ENCODE measurements around the gene EEF1AKMT4. TPM values are rescaled to one million over a fixed set of nuclear protein-coding genes. Genes with fewer than 3 reads are reported as not detected.

The EEF1AKMT4 gene
- total RNA-seq, 1 experiment from 2014 or later = 8.1 TPM

DNA sequence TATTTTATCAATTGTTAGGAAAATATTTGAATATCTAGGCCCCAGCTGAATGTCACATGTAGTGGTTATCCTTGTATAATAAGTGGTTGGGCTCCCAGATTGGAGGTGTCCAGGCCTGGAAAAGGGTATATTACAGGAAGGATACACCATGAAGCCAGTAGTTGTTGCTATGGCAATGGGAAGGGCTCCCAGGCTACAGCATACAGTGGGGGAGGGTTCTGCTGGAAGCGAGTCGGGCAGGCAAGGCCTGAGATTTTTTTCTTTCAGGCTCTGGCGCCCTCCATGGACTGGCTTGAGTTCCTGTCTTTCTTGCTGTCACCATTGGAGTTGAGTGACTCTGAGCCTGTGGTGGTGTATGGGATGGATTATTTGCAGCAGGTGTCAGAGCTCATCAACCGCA, 35.2 kb downstream of the EEF1AKMT4 start:
- Histone ChIP-seq H2AFZ (ENCODE audit: low read length) (no peak overlapping the region), H3K56ac (ENCODE audit: insufficient read length, low read depth, low read length) (no peak overlapping the region), H2BK15ac (ENCODE audit: low read depth, low read length) (no peak overlapping the region), H3K27me3 (ENCODE audit: insufficient read depth, low read length) (no peaks in the 10 kb centered on the region), H3K23me2 (ENCODE audit: insufficient read length, low read depth, low read length, poor library complexity, severe bottlenecking) (no peaks in the 10 kb centered on the region), H2BK5ac (ENCODE audit: insufficient read length, low read length) (no peak overlapping the region), H3T11ph (ENCODE audit: low read length) (no peak overlapping the region), H3K4me2 (ENCODE audit: insufficient read depth, insufficient read length, low read length) (no peak overlapping the region), H2AK5ac (ENCODE audit: insufficient read length, low read length) (no peak overlapping the region), H3K27ac (ENCODE audit: insufficient read length, low read depth, low read length) (no peak overlapping the region), H3K18ac (ENCODE audit: insufficient read length, low read depth, low read length) (no peak overlapping the region), H2BK120ac (ENCODE audit: low read depth, low read length, poor library complexity, severe bottlenecking) (no peak overlapping the region), H3K9me3 (ENCODE audit: control insufficient read depth, low read depth, low read length) (no peaks in the 10 kb centered on the region), H4K20me1 (ENCODE audit: control insufficient read depth, insufficient read depth, insufficient read length) (no peaks in the 10 kb centered on the region), H3K4me1 (ENCODE audit: insufficient read depth, low read length) (no peaks in the 10 kb centered on the region), H3K79me1 (ENCODE audit: insufficient read depth, low read depth, low read length, poor library complexity, severe bottlenecking) (no peaks in the 10 kb centered on the region), H4K8ac (replicated peaks; ENCODE audit: insufficient read length, low read depth, low read length) (no peak overlapping the region), H2BK12ac (ENCODE audit: insufficient read length, low read depth, low read length) (no peak overlapping the region), H3K4ac (ENCODE audit: low read depth, low read length) (no peak overlapping the region), H4K5ac (ENCODE audit: insufficient read length, low read depth, low read length) (no peak overlapping the region), H3K14ac (ENCODE audit: insufficient read depth, low read length) (no peak overlapping the region), H4K91ac (ENCODE audit: insufficient read length, low read depth, low read length) (no peak overlapping the region), H3K79me2 (ENCODE audit: insufficient read depth, low read length) (no peaks in the 10 kb centered on the region), H3K9ac (ENCODE audit: extremely low read depth, insufficient read length, low read length) (no peak overlapping the region), H2BK20ac (ENCODE audit: low read depth, low read length, poor library complexity, severe bottlenecking) (no peak overlapping the region), H3K23ac (ENCODE audit: insufficient read length, low read depth, low read length) (no peak overlapping the region)
- Mint-ChIP-seq H3K27me3 (ENCODE audit: low read depth) (peaks cover 12% of the 10 kb centered on the region), H3K27ac (no peak overlapping the region), H3K4me3 (peak overlapping the region in 1 of 2 experiments; percentile 55; a peak in 2 of 5 replicates), H3K4me1 (peaks cover 0 to 5% of the 10 kb centered on the region in 2 experiments; a peak in 1 of 4 replicates), H3K36me3 (ENCODE audit: insufficient read depth in 1 of 3, low read depth in 3 of 3) (no peaks in the 10 kb centered on the region; a peak in 1 of 7 replicates), H3K9me3 (no peaks in the 10 kb centered on the region)
- peak; percentile 88 for DNase-seq
- WGBS (ENCODE audit: extremely low coverage, insufficient read length, low lambda C conversion rate) = no CpG with 5 or more reads among the region's 4 CpGs
- TF ChIP-seq, protein P1, sequence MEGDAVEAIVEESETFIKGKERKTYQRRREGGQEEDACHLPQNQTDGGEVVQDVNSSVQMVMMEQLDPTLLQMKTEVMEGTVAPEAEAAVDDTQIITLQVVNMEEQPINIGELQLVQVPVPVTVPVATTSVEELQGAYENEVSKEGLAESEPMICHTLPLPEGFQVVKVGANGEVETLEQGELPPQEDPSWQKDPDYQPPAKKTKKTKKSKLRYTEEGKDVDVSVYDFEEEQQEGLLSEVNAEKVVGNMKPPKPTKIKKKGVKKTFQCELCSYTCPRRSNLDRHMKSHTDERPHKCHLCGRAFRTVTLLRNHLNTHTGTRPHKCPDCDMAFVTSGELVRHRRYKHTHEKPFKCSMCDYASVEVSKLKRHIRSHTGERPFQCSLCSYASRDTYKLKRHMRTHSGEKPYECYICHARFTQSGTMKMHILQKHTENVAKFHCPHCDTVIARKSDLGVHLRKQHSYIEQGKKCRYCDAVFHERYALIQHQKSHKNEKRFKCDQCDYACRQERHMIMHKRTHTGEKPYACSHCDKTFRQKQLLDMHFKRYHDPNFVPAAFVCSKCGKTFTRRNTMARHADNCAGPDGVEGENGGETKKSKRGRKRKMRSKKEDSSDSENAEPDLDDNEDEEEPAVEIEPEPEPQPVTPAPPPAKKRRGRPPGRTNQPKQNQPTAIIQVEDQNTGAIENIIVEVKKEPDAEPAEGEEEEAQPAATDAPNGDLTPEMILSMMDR (conservative IDR thresholded peaks at IDR 0.05) = peak; percentile 75
